Measurements from ENCODE around the gene CYTH1.

DNA sequence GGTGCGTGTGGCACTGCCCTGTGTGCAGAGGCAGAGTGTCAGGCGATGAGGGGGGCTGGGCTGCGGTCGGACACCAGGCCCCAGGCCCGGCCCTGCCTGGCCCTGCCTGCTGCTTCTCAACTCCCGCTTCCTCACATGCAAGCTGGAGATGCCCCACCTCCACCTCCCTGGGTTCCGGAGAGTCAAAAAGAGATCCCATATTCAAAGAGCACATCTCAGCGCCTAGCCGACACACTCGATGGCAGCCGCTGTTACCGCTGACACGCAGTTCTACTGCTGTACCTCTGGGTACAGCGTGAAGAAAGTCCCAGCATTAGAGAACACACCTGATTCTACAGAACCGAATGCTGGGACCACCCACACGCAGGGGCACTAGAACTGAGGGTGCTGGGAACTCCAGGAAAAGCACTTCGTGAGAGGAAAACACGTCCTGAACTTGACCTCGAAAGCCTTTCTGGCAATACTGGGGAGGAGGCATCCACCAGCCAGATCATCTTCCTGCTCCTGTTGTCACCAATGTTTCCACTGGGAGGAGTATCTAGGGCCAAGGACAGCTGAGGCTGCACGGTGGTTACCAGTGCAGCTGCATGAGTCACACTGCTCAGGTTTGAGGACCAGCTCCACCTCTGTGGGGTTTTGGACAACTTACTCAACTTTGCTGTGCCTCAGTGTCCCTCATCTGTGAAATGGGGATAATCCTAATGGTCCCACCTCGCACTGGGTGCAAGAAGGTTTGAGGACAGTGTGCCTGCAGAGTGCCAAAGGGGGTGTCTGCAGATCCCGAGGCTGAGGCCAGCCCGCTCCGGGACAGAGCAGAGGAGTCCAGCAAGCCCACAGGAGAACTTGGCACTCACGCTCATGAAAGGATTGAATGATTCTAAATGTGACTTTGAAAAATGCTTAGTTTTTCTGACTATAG is 104.5 kb downstream of the CYTH1 start:
- TF ChIP-seq CSDC2 (CRISPR knock-in tag; IDR thresholded peaks at IDR 0.05) = no peak
- no peak for TF ChIP-seq GLIS3 (CRISPR knock-in tag; IDR thresholded peaks at IDR 0.05)

Measured in SK-N-SH treated with all-trans-retinoic acid at 6 μM for 48 hours (cell line).